Stimulated activated CD8-positive, alpha-beta memory T cell treated with anti-CD3 and anti-CD28 coated beads, Interleukin-4, amount 100 ng/mL, for 24 hours (primary cell): ENCODE data around the gene AKAP7.
"Not testable (repeated sequence)": the region's sequence is repeated elsewhere in the genome, so short reads cannot be mapped to it uniquely, and the experiment has no call there.

Source experiments
- DNase-seq: peaks from one replicate; pipeline ENCODE4 v3.0.0-alpha.2; 2020; ENCODE audit warnings: low read depth

AKAP7 gene

GRCh38 chr6:131135244-131136020 lies at the start of gene AKAP7:
TSS of gene AKAP7 (plus strand) at chr6:131135467. CDS start at chr6:131135764, 297 bp downstream.
- DNase-seq, result peak; percentile 42

- not testable (repeated sequence) for DNase-seq
Measured at GRCh38 chr6:131090339-131090738, 44.9 kb upstream of the AKAP7 start.

- not testable (repeated sequence) for DNase-seq
Measured at GRCh38 chr6:131091944-131092343, 43.3 kb upstream of the AKAP7 start.

GRCh38 chr6:131093334-131093733 lies 41.9 kb upstream of the AKAP7 start:
- DNase-seq, result no peak

GRCh38 chr6:131096786-131097185 lies 38.5 kb upstream of the AKAP7 start:
- DNase-seq, result no peak

GRCh38 chr6:131101911-131102680 lies 33.2 kb upstream of the AKAP7 start:
- no peak for DNase-seq

GRCh38 chr6:131103296-131103695 lies 32.0 kb upstream of the AKAP7 start:
- DNase-seq, result no peak

GRCh38 chr6:131103901-131104300 lies 31.4 kb upstream of the AKAP7 start:
- no peak for DNase-seq

- DNase-seq, result no peak
Measured at GRCh38 chr6:131107151-131107550, 28.1 kb upstream of the AKAP7 start.

- DNase-seq, result no peak
Measured at GRCh38 chr6:131112249-131112648, 23.0 kb upstream of the AKAP7 start.

GRCh38 chr6:131115651-131116050 lies 19.6 kb upstream of the AKAP7 start:
- no peak for DNase-seq

- DNase-seq, result no peak
Measured at GRCh38 chr6:131116321-131116720, 18.9 kb upstream of the AKAP7 start.

GRCh38 chr6:131116755-131117360 lies 18.4 kb upstream of the AKAP7 start:
- no peak for DNase-seq

- no peak for DNase-seq
Measured at GRCh38 chr6:131117878-131118277, 17.4 kb upstream of the AKAP7 start.

GRCh38 chr6:131122007-131122406 lies 13.3 kb upstream of the AKAP7 start:
- no peak for DNase-seq

GRCh38 chr6:131122516-131122915 lies 12.8 kb upstream of the AKAP7 start:
- no peak for DNase-seq

GRCh38 chr6:131124336-131125071 lies 10.8 kb upstream of the AKAP7 start:
- no peak for DNase-seq

- no peak for DNase-seq
Measured at GRCh38 chr6:131125431-131125830, 9.8 kb upstream of the AKAP7 start.

- no peak for DNase-seq
Measured at GRCh38 chr6:131129689-131130553, 5.3 kb upstream of the AKAP7 start.

GRCh38 chr6:131130554-131130940 lies 4.7 kb upstream of the AKAP7 start:
- DNase-seq, result no peak

GRCh38 chr6:131132360-131132759 lies 2.9 kb upstream of the AKAP7 start:
- DNase-seq, result no peak
